Neuronal stem cell (in vitro differentiated cells): ENCODE measurements around the gene SLC9A4. TPM values are rescaled to one million over a fixed set of nuclear protein-coding genes. Genes with fewer than 3 reads are reported as not detected.

Experiments used
- DNase-seq: peaks from one replicate; pipeline ENCODE4 v3.0.0-alpha.2; 2013; ENCODE audit warnings: low spot score
- H2AFZ ChIP-seq: one replicate; pipeline ENCODE4 v1.6.1; 2013; ENCODE audit warnings: mild to moderate bottlenecking, low read length, inconsistent platforms
- H2AK5ac ChIP-seq: 2 replicates; pipeline ENCODE4 v1.6.1; 2013; ENCODE audit warnings: low read depth, mild to moderate bottlenecking, inconsistent platforms, low read length, moderate library complexity, mixed read lengths
- H2BK120ac ChIP-seq: 2 replicates; pipeline ENCODE4 v1.6.1; 2013; ENCODE audit warnings: low read depth, mild to moderate bottlenecking, inconsistent platforms, low read length, moderate library complexity, mixed read lengths
- H2BK12ac ChIP-seq: one replicate; pipeline ENCODE4 v1.6.1; 2013; ENCODE audit warnings: low read length, inconsistent platforms
- H2BK15ac ChIP-seq: 2 replicates; pipeline ENCODE4 v1.6.1; 2013; ENCODE audit warnings: mild to moderate bottlenecking, low read length, inconsistent platforms, mixed read lengths
- H2BK5ac ChIP-seq: one replicate; pipeline ENCODE4 v1.6.1; 2013; ENCODE audit warnings: inconsistent platforms, mild to moderate bottlenecking, low read length, moderate library complexity
- H3K14ac ChIP-seq: one replicate; pipeline ENCODE4 v1.6.1; 2013; ENCODE audit warnings: low read length, inconsistent platforms
- H3K18ac ChIP-seq: 2 replicates; pipeline ENCODE4 v1.6.1; 2013; ENCODE audit warnings: low read length, inconsistent platforms
- H3K23ac ChIP-seq: 2 replicates; pipeline ENCODE4 v1.6.1; 2013; ENCODE audit warnings: low read depth, mild to moderate bottlenecking, mixed read lengths, low read length, inconsistent platforms; ENCODE audit not compliant: poor library complexity
- H3K27ac ChIP-seq: replicated peaks from 3 replicates; pipeline ENCODE4 v1.5.1; 2013; ENCODE audit warnings: low read length, inconsistent platforms
- H3K27me3 ChIP-seq, 3 experiments: 2 replicates each; pipeline ENCODE4 v1.6.1; 2013; ENCODE audit warnings: low read length in 3 of 3, mild to moderate bottlenecking in 2 of 3, inconsistent platforms in 1 of 3, low read depth in 1 of 3, mixed read lengths in 1 of 3, moderate library complexity in 1 of 3; ENCODE audit not compliant: control insufficient read depth in 3 of 3, insufficient read depth in 3 of 3
- H3K36me3 ChIP-seq, 2 donors: replicated peaks in 1 of 2; 2 replicates each; pipeline ENCODE4 v1.6.1; 2013; ENCODE audit warnings: low read length in 2 of 2; ENCODE audit not compliant: control insufficient read depth in 2 of 2, insufficient read depth in 2 of 2
- H3K4ac ChIP-seq: 2 replicates; pipeline ENCODE4 v1.6.1; 2013; ENCODE audit warnings: inconsistent platforms, mild to moderate bottlenecking, low read length, moderate library complexity
- H3K4me1 ChIP-seq, 2 donors: 1 replicate in 1 of 2; 2 replicates in 1 of 2; pipeline ENCODE4 v1.6.1; 2013; ENCODE audit warnings: low read length in 2 of 2, low read depth in 1 of 2; ENCODE audit not compliant: control insufficient read depth in 2 of 2, insufficient read depth in 1 of 2
- H3K4me2 ChIP-seq: one replicate; pipeline ENCODE4 v1.6.1; 2013; ENCODE audit warnings: mild to moderate bottlenecking, low read length, inconsistent platforms; ENCODE audit not compliant: insufficient read depth, poor library complexity, severe bottlenecking
- H3K4me3 ChIP-seq, 2 donors: 2 replicates each; pipeline ENCODE4 v1.5.1; 2013; ENCODE audit warnings: low read length in 2 of 2, mild to moderate bottlenecking in 2 of 2, inconsistent platforms in 1 of 2, moderate library complexity in 1 of 2
- H3K79me1 ChIP-seq: one replicate; pipeline ENCODE4 v1.6.1; 2013; ENCODE audit warnings: low read depth, mild to moderate bottlenecking, inconsistent platforms, low read length, moderate library complexity
- H3K9ac ChIP-seq: one replicate; pipeline ENCODE4 v1.6.1; 2013; ENCODE audit warnings: mild to moderate bottlenecking, low read depth, low read length, inconsistent platforms; ENCODE audit not compliant: poor library complexity
- H3K9me3 ChIP-seq, 2 donors: replicated peaks in 1 of 2; 2 replicates each; pipeline versions ENCODE3 to v1.6.1; 2013; ENCODE audit warnings: low read length in 2 of 2, mild to moderate bottlenecking in 2 of 2, inconsistent platforms in 1 of 2, low read depth in 1 of 2, mixed read lengths in 1 of 2, moderate library complexity in 1 of 2; ENCODE audit not compliant: control insufficient read depth in 2 of 2, insufficient read depth in 1 of 2
- H4K8ac ChIP-seq: one replicate; pipeline ENCODE4 v1.6.1; 2013; ENCODE audit warnings: low read depth, mild to moderate bottlenecking, inconsistent platforms, low read length, moderate library complexity
- H4K91ac ChIP-seq: one replicate; pipeline ENCODE4 v1.6.1; 2013; ENCODE audit warnings: low read length, low read depth, mild to moderate bottlenecking, inconsistent platforms; ENCODE audit not compliant: poor library complexity
- WGBS, 2 donors: extraction: QIAGEN DNeasy Blood & Tissue Kit; methylation state at CpG; one replicate each; pipeline ENCODE4 v1.1.7; 2013; ENCODE audit warnings: missing lambda C conversion rate in 2 of 2, mixed read lengths in 1 of 2; ENCODE audit not compliant: insufficient read length in 2 of 2, insufficient replicate concordance in 1 of 2; ENCODE audit errors: extremely low coverage in 2 of 2; 5-methylcytosine and 5-hydroxymethylcytosine counted together
- small RNA-seq: library from polyadenylated mRNA; stranded (forward); fragments of <200 nt; extraction: miRNeasy Mini kit (QIAGEN cat#:217004); gene quantifications from one replicate; pipeline ENCODE3, GENCODE V24; 2013; ENCODE audit not compliant: insufficient read depth

The SLC9A4 gene

DNA sequence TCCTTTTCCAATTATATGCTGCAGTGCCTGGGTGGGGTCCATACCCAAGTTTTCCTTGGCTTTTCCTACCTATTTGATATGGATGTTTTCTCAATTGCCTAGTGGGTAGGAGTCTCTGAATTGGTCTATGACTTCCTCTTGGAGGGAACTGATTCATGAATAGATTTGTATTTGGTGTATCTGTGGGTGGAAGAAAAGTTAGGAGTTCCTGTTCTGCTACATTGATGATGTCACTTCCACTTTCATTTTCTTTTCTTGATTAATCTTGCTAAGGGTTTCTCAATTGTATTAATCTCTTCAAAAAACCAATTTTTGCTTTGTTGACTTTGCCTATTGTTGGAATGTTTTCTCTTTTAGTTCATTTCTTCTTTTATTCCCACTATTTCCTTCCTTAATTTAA lies 108.9 kb downstream of the SLC9A4 start:
- Histone ChIP-seq H3K9me3 (no peaks in the 10 kb centered on the region), H4K8ac (no peak overlapping the region), H3K4me1 (peaks cover 0 to 4% of the 10 kb centered on the region in 2 donors), H3K4me3 (no peak overlapping the region), H3K18ac (no peak overlapping the region), H2AFZ (no peak overlapping the region), H3K23ac (no peak overlapping the region), H2BK120ac (no peak overlapping the region), H3K14ac (no peak overlapping the region), H3K9ac (no peak overlapping the region), H3K27ac (no peak overlapping the region), H4K91ac (no peak overlapping the region), H3K4ac (no peak overlapping the region), H2BK15ac (no peak overlapping the region), H2AK5ac (no peak overlapping the region), H2BK12ac (no peak overlapping the region), H3K27me3 (peaks cover 0 to 3% (median 0%) of the 10 kb centered on the region in 3 experiments), H3K79me1 (no peaks in the 10 kb centered on the region), H3K4me2 (no peak overlapping the region), H3K36me3 (no peaks in the 10 kb centered on the region), H2BK5ac (no peak overlapping the region)
- no peak for DNase-seq

DNA sequence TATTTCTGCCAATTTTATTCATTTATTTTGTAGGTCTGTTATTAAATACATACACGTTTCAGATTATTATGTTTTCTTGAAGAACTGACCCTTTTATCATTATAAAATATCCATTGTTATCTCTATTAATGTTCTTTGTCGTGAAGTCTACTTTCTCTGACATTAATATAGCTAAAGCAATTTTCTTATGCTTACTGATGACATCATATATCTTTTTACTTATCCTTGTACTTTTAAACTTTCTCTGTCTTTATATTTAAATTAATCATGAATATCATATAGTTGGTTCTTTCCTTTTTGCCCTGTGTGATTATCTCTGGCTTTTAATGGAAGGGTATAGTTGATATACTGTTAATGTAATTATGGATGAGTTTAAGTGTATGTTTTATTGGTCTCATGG lies 109.8 kb downstream of the SLC9A4 start:
- no peak overlapping the region for H3K4ac ChIP-seq
- H3K4me1 ChIP-seq, result peaks cover 0 to 4% of the 10 kb centered on the region in 2 donors
- H2BK12ac ChIP-seq, result no peak overlapping the region
- H3K27me3 ChIP-seq, result peaks cover 0 to 3% (median 0%) of the 10 kb centered on the region in 3 experiments
- no peak overlapping the region for H3K27ac ChIP-seq
- H3K23ac ChIP-seq, result no peak overlapping the region
- H2BK120ac ChIP-seq, result no peak overlapping the region
- no peak overlapping the region for H2BK15ac ChIP-seq
- no peaks in the 10 kb centered on the region for H3K79me1 ChIP-seq
- H4K91ac ChIP-seq, result no peak overlapping the region
- no peak overlapping the region for H3K9ac ChIP-seq
- no peaks in the 10 kb centered on the region for H3K36me3 ChIP-seq
- H4K8ac ChIP-seq, result no peak overlapping the region
- no peak overlapping the region for H2AK5ac ChIP-seq
- no peak for DNase-seq
- no peak overlapping the region for H3K4me3 ChIP-seq
- no peak overlapping the region for H3K18ac ChIP-seq
- no peak overlapping the region for H3K4me2 ChIP-seq
- H3K14ac ChIP-seq, result no peak overlapping the region
- no peak overlapping the region for H2AFZ ChIP-seq
- WGBS, 2 donors, result no CpG with 5 or more reads among the region's 2 CpGs
- no peaks in the 10 kb centered on the region for H3K9me3 ChIP-seq
- H2BK5ac ChIP-seq, result no peak overlapping the region

Small RNAs within 50 kb of the gene (small RNA-seq; reads per million reads assigned to genes)
- gene MIR4772, result not detected
